NCI-H524 treated with DMSO at 0.1 percent for 48 hours (cell line): Measurements from ENCODE around the gene VPS54.
"Not testable (repeated sequence)": the region's sequence is repeated elsewhere in the genome, so short reads cannot be mapped to it uniquely, and the experiment has no call there.

ENCODE experiments used
- DNase-seq: peaks from one replicate; lab custom pipeline; 2025; lab: John Stamatoyannopoulos, UW

The VPS54 gene

DNA sequence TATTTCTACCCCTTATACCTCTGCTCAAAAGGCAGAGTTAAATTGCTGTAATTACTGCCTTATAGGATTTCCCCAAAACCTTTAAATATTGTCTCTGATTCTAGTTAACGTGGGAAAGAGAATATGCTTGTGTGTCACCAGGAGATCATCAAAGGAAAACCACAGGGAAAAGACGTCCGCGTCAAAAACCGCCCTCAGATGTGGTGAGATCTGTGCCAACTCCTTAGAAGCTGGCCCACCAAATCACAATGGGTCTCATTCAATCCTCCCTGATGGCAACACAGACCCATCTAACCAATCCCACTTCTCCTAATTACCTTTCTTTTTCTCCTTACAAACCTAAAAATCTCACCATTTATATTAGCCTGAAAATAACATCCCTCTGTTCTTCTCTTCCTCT is 25.4 kb downstream of the VPS54 start:
- DNase-seq: no peak

DNA sequence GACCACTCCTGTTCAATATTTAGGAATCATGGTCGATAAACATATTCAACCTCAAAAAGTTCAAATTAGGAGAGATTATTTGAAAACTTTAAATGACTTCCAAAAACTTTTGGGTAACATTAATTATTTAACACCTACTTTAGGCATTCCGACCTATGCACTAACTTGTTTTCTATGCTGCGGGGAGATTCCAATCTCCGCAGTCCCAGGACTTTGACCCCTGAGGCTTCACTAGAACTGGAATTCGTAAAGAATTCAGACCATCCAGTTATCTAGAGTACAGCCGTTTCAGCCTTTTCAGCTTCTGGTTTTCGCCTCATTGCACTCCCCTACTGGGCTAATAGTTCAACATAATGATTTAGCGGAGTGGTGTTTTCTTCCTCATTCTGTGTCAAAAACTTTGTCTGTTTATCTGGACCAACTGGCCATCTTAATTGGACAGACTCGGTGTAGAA is 26.1 kb downstream of the VPS54 start:
- not testable (repeated sequence) for DNase-seq

DNA sequence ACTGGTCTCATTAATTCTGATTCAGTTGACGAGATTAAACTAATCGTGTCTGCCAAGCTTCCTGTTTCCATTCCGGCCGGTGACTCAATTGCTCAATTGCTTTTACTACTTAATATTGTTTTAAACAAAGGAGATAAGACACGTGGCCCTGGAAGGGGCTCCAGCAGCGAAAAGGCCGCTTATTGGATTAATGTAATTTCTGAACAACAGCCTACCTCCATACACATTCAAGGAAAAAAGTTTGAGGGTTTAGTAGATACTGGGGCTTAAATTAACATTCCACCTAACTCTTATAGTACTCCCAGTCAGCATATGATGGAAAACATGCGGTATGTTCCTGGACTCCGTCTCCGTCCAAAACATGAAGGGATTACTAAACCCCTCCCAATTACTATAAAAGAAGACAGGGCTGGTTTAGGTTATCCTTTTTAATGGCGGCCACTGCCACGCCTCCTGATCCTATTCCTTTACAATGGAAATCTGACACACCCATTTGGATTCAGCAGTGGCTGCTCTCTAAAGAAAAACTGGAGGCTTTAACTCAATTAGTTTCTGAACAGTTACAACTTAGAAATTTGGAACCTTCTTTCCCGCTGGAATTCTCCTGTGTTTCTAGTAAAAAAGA is 27.1 kb downstream of the VPS54 start:
- DNase-seq: no peak

DNA sequence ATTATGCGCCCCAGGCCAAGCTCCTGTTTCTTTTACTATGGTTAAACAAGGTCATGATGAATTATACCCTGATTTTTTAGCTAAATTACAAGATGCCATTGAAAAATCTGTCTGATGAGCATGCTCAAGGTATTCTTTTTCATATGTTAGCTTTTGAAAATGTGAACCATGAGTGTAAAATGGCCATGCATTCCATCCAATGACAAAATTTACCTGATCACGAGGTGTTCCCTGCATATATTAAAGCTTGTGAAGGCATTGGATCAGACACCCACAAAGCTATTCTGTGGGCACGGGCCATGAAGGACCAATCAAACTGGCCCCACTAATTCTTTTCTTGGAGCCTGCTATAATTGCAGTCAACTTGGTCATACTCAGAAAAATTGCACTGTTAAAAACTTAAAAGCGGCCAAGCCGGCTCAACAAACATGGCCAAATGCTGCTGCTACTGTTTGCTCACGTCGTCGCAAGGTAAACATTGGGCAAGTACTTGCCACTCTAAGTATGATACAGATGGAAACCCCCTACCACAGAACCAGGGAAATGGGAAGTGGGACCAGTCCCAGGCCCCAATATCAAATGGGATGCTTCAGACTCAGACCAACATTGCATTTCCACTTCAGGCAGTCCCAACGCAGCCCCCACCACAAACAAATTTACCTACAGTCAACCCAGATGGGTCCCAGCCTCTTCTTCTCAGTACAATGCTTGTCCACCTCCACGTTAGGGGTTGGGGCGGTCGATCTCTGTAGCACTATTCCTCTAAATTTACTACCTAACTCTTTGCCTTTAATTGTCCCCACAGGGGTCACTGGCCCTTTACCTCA is 27.8 kb downstream of the VPS54 start:
- not testable (repeated sequence) for DNase-seq

DNA sequence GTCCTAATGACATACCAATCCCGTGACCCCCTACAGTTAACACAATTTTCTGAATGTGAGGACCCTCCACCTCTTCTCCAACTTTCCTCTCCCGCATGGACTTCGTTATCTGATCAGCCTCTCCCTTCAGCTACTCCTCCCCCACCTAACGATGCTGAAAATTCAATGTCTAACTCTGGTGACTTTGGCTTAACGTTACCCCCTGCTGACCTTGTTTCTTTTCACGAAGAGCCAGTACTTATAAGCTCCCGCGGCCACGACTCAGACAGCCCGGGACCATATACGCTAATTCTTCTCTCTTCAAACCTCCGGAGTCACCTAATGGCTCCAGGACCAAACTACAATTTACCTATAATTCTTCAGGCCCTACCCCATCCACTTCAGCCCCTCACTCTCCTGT is 29.2 kb downstream of the VPS54 start:
- no peak for DNase-seq

DNA sequence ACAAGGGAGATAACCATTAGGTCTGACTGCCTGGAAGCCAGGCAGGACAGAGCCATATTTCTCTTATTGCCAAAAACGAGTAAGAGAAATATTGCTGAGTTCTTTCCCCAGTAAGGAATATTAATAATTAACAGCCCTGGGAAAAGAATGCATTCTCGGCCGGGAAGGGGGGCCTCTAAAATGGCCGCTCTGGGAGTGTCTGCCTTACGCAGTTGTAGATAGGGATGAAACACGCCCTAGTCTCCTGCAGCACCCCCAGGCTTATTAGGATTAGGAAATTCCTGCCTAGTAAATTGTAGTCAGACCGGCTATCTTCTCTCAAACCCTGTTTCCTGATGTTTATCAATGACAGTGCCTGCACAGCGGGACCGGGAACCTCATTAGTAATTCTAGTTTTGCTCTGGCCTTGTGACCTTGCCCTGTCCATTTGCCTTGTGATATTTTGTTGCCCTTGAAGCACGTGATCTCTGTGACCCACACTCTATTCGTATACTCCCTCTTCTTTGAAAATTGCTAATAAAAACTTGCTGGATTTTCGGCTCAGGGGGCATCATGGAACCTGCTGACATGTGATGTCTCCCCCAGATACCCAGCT is 30.3 kb downstream of the VPS54 start:
- DNase-seq: not testable (repeated sequence)

DNA sequence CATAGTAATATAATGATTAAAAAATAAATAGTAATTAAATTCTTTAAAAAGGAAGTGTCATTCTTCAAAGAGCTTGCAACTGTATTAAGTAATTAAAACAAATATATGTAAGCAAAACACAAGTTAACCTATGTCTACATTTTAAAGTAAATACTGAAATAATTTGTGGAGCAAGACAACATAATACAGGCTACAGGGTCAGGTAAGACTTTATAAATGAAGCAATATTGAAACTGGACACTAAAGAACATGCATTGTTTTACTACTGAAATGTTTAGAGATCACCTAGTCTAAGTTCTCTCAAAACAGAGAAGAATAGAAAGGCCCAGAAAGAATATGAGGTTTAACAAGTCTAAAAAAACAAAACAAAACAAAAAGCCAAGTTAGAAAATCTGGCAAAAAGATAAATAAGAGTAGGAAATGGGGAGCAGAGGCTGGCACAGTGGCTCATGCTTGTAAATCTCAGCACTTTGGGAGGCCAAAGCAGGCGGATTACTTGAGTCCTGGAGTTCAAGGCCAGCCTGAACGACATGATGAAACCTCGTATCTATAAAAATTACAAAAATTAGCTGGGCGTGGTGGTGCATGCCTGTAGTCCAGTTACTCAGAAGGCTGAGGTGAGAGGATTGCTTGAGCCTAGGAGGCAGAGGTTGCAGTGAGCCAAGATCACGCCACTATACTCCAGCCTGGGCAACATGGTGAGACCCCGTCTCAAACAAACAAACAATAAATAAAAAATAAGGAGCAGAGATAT is 34.4 kb downstream of the VPS54 start:
- DNase-seq: no peak

DNA sequence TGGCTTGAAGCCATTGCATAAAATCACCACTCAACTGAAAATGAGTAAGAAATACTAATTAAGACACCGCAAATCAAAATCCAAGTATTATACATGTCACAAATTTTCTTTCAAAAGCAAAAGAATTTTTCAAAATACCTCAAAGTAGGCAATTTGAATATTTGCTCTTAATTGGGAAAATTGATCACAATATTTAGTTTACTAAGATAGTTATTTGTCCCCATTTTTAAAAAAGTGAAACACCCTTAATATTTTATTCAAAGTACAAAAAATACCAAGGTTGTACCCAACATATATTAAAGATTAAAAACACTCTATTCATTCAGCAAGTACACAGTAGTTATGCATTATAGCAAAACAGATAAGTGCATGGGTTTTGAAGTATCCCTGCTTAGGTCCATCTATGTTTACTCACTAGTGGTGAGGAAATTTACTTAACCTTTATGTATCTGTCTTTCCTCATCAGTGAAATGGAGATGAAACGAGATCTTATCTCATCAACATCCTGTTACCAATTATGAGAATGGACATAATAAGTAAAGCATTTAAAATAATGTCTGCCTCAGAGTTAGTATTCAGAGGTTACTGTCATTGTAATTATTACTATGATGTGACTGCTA is 35.1 kb downstream of the VPS54 start:
- no peak for DNase-seq

DNA sequence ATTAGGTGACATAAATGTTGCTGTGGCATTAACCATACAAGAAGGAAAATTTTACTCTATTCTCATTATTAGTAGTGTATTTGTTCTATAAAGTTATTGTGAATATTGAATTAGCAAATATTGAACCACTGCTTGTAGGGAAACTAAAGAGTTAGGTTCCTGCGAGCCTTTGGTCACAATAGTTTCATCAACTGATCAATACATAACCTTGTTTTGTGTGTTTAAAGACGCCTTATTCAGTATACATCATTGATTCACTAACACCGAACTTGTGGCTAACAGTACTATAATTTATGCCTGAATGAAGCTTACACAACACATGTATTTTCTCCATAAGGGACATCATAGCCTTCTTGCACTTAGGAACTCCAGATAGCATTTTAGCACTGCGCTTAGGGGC is 36.9 kb downstream of the VPS54 start:
- no peak for DNase-seq

DNA sequence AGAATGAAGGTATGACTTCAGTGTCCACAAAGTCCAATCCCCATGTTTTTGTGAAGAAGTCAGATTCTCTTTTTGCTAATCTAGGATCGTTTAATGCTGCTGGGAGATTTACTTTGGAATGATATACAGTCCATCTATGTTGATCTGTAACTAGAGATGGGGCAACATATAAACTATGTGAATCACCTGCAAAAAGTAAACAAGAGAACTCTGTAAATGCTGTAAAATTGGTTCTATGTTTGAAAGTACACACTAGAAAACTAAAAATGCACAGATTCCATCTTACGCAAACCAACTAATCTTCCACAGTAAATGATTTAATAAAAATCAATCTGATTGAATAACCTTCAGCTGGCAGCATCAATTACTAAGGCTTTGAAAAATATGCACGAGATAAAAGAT is 37.5 kb downstream of the VPS54 start:
- DNase-seq: no peak

DNA sequence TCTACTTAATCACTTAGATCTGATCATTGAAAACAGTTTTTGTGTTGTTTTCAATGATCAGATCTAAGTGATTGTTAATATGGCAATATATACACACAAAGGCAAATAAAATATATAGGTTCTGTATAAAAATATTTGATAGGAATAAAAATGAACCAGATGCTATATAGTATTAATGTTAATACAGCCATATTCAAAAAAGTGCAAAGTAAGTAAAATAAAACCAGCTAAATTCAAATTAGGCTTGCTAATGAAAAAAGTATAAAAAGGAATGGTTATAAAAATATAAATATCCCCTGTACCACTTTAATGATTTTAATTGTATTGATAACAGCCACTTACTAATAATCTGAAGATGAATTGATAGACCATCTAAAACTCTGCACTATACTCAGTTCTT is 38.4 kb downstream of the VPS54 start:
- no peak for DNase-seq

DNA sequence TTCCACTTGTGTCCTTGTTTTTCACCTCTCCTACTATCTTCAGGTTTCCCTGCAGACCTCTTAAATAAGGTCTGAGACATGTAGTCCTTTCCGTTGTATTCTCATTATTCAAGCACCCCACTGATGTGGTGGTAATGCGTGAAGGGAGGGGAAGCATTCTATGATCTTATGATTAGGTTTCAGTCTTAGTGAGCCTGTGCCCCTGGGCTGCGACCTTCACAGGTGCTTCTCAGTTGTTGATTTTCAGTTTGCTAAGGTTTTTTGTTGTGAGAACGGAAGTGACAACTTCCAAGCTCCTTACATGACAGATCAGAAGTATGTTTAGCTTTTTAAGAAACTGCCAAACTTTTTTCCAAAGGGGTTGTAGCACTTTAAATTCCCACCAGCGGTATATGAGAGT is 41.3 kb downstream of the VPS54 start:
- DNase-seq: no peak

DNA sequence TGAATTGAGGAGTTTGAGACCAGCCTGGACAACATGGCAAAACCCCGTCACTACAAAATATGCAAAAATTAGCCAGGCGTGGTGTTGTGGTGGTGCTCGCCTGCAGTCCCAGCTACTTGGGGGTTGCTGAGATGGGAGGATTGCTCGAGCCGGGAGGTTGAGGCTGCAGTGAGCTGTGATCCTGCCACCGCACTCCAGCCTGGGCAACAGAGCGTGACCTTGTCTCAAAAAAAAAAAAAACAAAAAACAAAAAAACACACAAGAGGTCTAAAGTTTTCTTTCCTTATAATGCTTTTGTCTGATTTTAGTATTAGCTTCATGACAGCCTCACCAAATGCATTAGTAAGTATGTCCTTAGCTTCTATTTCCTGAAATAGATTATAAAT is 43.1 kb downstream of the VPS54 start:
- DNase-seq: no peak

DNA sequence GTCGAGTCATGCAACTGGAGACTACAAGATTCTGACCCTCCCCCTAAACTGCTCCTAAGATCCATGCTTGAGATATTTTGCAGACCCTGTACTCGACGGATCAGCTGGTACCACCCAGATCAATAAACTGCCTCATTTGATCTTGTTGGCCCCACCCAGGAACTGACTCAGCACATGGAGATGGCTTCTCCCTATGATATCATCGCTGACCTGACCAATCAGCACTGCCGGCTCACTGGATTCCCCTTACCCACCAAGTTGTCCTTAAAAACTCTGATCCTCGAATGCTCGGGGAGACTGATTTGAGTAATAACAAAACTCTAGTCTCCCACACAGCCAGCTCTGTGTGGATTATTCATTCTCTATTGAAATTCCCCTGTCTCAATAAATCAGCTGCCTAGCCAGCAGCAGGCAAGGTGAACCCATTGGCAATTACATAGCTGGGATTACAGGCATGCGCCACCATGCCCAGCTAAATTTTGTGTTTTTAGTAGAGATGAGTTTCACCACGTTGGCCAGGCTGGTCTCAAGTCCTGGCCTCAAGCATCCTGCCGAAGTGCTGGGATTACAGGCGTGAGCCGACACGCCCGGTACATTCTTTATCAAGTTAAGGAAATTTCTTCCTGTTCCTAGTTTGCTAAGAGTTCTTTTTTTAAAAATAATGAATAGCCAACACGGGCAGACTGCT is 43.6 kb downstream of the VPS54 start:
- no peak for DNase-seq

DNA sequence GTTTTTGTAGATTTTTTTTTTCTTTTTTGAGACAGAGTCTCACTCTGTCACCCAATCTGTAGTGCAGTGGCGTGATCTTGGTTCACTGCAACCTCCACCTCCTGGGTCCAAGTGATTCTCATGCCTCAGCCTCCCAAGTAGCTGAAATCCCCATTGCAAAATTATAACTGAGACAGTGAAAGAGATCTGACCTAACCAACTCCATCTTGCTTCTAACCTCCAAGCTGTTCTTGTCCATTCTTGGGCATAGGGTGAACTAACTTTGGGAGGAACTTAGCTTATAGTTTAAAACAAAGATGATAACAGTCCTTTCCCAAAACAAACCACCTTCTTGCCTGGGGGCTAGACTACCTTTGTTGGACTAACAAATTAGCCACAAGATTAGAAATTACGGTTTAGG is 44.2 kb downstream of the VPS54 start:
- DNase-seq: not testable (repeated sequence)

DNA sequence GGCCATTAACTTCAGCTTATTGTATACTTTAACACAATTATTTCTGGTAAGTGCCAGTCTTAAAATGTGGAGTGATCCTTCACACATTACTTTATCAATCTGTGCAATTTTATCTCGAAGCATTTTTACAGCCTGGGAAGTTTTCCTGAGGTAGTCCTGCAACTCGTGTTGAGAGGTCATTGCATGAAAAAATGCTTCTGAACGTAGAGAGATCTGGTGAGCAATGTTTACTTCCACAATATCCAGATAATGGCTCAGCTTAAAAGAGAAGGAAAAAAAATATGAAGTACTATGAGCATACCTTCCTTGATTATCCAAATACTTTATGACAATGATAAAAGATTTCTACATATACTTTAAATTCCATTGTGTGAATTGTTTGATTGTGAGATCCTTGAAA is 57.0 kb downstream of the VPS54 start:
- no peak for DNase-seq

DNA sequence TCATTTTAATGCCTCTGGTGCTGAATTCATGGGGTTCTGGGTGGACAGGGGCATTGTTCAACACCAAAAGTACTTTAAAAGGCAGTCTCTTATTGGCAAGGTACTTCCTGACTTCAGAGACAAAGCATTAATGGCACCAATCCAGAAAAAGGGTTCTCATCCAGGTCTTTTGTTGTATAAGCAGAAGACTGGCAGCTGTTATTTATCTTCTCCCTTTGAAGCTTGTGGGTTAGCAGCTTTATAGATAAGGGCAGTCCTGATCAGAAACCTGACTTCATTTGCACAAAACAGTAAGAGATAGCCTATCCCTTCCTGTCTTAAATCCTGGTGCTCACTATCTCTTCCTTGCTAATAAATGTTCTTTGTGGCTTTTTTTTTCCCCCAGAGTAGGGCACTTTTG is 68.8 kb downstream of the VPS54 start:
- DNase-seq: no peak

DNA sequence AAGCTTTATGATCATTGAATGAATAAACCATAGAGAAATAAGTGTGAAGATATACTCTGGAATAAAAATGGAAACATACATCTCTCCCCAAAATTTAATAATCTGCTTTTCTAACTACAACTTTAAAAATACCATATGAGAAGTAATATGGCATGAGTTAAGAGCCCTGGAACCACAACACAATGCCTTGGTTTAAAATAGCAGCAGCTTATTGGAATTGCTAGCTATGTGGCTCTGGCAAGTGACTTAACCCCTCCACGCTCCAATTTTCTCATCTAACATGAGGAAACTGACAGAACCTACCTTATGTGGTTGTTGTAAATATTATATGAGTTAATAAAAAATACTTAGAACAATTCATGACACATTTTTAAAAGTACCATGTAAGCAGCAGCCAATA is 76.4 kb downstream of the VPS54 start:
- DNase-seq: no peak

DNA sequence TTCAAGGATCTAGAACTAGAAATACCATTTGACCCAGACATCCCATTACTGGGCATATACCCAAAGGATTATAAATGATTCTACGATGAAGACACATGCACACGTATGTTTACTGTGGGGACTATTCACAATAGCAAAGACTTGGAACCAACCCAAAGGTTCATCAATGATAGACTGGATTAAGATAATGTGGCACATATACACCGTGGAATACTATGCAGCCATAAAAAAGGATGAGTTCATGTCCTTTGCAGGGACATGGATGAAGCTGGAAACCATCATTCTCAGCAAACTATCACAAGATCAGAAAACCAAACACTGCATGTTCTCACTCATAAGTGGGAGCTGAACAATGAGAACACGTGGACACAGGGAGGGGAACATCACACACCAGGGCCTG is 87.1 kb downstream of the VPS54 start:
- DNase-seq: not testable (repeated sequence)

DNA sequence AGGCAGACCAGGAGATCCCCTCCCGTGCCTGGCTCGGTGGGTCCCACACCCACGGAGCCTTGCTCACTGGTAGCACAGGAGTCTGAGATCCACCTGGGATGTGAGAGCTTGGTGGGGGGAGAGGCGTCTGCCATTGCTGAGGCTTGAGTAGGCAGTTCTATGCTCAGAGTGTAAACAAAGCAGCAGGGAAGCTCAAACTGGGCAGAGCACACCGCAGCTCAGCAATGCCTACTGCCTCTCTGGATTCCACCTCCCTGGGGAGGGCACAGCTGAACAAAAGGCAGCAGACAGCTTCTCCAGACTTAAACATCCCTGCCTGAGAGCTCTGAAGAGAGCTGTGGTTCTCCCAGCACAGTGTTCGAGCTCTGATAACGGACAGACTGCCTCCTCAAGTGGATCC is 92.4 kb downstream of the VPS54 start:
- DNase-seq: no peak

DNA sequence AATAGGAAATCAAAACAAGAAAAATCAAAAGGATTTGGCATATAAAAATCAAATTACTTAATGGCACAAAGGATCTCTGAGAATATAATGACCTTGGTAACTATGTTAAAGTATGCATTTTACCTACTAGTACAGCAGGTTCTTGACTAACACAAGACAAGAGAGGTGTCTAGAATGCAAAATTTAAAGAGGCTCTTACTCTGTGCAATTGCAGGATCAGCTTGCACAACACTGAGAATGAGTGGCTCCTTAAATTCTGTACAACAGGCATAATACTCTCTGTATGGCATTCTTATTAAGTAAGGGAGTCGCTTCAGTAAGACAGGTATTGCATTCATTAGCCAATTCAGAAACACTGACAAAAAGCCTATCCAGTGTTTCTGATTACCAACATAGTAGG is 104.9 kb downstream of the VPS54 start:
- DNase-seq: no peak

DNA sequence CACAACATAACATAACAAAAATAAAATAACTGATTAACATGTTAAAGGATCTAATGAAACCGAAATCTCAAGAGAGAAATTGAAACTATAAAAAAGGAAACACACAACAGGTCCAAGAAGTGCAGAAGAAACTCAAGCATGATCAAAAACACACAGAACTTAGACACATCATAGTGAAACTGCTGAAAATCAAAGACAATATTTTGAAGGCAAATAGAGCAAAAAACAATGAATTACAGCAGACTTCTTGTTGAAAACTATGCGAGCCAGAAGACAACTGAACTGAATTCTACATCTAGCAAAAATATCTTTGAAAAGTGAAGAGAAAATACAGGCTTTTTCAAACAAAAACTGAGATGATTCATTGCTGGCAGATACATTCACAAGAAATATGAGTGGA is 116.2 kb downstream of the VPS54 start:
- DNase-seq: no peak
